ENCODE measurements around the gene ILK. TPM values are rescaled to one million over a fixed set of nuclear protein-coding genes. Genes with fewer than 3 reads are reported as not detected.

ILK gene
- total RNA-seq, 1 experiment from 2014 or later: 86.5 TPM

DNA sequence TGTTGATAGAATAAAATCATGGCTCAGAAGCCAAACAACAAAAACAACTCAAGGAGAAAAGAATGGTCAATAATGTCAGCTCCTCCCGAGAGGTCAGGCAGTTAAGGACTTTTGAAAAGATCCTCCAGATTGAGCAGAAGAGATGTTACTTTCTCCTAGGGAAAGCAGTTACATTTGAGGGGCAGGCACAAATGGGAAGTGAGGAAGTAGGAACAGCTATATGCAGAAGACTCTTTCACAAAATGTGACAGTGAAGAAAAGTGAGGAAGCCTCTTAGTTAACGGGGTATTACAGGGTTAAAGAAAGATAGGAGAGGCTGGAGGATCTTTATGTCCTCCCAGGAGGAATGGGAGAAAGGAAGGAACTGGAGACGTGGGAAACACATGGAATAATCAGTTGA lies 48.6 kb downstream of the ILK start:
- no peak overlapping the region for H3K4me3 ChIP-seq (ENCODE audit: low read depth, low read length, poor library complexity, severe bottlenecking)
- H3K36me3 ChIP-seq (ENCODE audit: insufficient read depth, low read length, poor library complexity, severe bottlenecking): no peaks in the 10 kb centered on the region
- intact Hi-C loops (cut with micrococcal nuclease; ENCODE audit: unreplicated experiment): no loop called here
- BruUV-seq (replicated peaks): no TSS peak
- no peak overlapping the region for H3K27ac ChIP-seq (ENCODE audit: low read depth, low read length, poor library complexity, severe bottlenecking)
- no peak for DNase-seq (ENCODE audit: low spot score)
- ChIA-PET CTCF (no interaction called here), POLR2A (ENCODE audit: low non-redundant PET) (no interaction called here)
- no peak for TF ChIP-seq EZH2 (IDR thresholded peaks at IDR 0.05; ENCODE audit: borderline replicate concordance, low read depth, low read length, poor library complexity, severe bottlenecking)
- TF ChIP-seq, protein P1, sequence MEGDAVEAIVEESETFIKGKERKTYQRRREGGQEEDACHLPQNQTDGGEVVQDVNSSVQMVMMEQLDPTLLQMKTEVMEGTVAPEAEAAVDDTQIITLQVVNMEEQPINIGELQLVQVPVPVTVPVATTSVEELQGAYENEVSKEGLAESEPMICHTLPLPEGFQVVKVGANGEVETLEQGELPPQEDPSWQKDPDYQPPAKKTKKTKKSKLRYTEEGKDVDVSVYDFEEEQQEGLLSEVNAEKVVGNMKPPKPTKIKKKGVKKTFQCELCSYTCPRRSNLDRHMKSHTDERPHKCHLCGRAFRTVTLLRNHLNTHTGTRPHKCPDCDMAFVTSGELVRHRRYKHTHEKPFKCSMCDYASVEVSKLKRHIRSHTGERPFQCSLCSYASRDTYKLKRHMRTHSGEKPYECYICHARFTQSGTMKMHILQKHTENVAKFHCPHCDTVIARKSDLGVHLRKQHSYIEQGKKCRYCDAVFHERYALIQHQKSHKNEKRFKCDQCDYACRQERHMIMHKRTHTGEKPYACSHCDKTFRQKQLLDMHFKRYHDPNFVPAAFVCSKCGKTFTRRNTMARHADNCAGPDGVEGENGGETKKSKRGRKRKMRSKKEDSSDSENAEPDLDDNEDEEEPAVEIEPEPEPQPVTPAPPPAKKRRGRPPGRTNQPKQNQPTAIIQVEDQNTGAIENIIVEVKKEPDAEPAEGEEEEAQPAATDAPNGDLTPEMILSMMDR (conservative IDR thresholded peaks at IDR 0.05; ENCODE audit: low read depth, low read length): no peak
- peaks cover 6% of the 10 kb centered on the region for H3K4me1 ChIP-seq (ENCODE audit: insufficient read depth, low read length, poor library complexity, severe bottlenecking)
- no peaks in the 10 kb centered on the region for H3K9me3 ChIP-seq (ENCODE audit: low read depth, low read length, poor library complexity, severe bottlenecking)
- H3K27me3 ChIP-seq (replicated peaks; ENCODE audit: insufficient read depth, low read depth, low read length, poor library complexity): no peaks in the 10 kb centered on the region

DNA sequence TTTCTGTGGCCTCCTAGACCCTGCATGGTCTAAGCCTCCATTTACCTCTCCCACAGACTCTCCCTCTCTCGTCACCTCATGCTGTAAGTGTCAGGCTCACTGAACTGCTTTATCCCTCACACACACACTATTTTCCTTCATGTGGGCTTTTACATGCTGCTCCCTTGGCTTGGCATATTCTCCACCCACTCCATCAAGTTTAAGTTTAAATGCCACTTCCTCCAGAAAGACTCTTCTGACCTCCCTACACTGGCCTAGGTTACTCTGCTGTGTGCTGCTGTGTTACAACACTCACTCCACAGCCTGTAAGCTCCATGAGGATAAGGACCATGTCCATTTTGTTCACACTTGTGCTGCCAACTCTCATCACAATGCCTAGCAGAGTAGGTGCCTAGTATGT lies 49.5 kb downstream of the ILK start:
- no peaks in the 10 kb centered on the region for H3K27me3 ChIP-seq (replicated peaks; ENCODE audit: insufficient read depth, low read depth, low read length, poor library complexity)
- no peak for DNase-seq (ENCODE audit: low spot score)
- H3K4me1 ChIP-seq (ENCODE audit: insufficient read depth, low read length, poor library complexity, severe bottlenecking): no peaks in the 10 kb centered on the region
- BruUV-seq (replicated peaks): TSS peak; percentile 36
- intact Hi-C loops (cut with micrococcal nuclease; ENCODE audit: unreplicated experiment): no loop called here
- ChIA-PET CTCF (no interaction called here), POLR2A (ENCODE audit: low non-redundant PET) (no interaction called here)
- H3K9me3 ChIP-seq (ENCODE audit: low read depth, low read length, poor library complexity, severe bottlenecking): no peaks in the 10 kb centered on the region
- no peak overlapping the region for H3K4me3 ChIP-seq (ENCODE audit: low read depth, low read length, poor library complexity, severe bottlenecking)
- no peaks in the 10 kb centered on the region for H3K36me3 ChIP-seq (ENCODE audit: insufficient read depth, low read length, poor library complexity, severe bottlenecking)
- TF ChIP-seq, protein P1 (conservative IDR thresholded peaks at IDR 0.05; ENCODE audit: low read depth, low read length): no peak
- TF ChIP-seq EZH2 (IDR thresholded peaks at IDR 0.05; ENCODE audit: borderline replicate concordance, low read depth, low read length, poor library complexity, severe bottlenecking): no peak
- H3K27ac ChIP-seq (ENCODE audit: low read depth, low read length, poor library complexity, severe bottlenecking): no peak overlapping the region

DNA sequence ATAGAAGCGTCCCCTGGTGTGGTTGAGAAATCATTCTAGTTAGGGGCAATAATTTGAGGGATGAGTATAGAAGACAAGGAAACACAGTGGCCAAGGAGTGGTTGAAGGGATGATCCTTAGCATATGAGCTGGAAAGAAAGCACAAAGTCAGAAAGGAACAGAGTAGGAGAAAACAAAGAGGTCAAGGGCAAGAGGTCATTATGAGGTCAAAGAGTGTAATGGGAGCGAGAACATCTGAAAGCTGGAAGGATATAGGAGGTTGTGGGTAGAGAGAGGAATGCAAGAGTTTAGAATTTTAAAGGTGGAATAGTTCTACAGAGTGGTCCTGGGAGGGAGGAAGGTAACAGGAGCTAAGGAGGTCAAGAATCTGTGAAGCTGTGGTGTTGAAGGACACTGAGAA lies 50.1 kb downstream of the ILK start:
- CTCF ChIA-PET: no interaction called here
- Histone ChIP-seq H3K27me3 (replicated peaks; ENCODE audit: insufficient read depth, low read depth, low read length, poor library complexity) (no peaks in the 10 kb centered on the region), H3K27ac (ENCODE audit: low read depth, low read length, poor library complexity, severe bottlenecking) (no peak overlapping the region), H3K4me3 (ENCODE audit: low read depth, low read length, poor library complexity, severe bottlenecking) (no peak overlapping the region), H3K36me3 (ENCODE audit: insufficient read depth, low read length, poor library complexity, severe bottlenecking) (no peaks in the 10 kb centered on the region), H3K4me1 (ENCODE audit: insufficient read depth, low read length, poor library complexity, severe bottlenecking) (no peaks in the 10 kb centered on the region), H3K9me3 (ENCODE audit: low read depth, low read length, poor library complexity, severe bottlenecking) (no peaks in the 10 kb centered on the region)
- TF ChIP-seq EZH2 (IDR thresholded peaks at IDR 0.05; ENCODE audit: borderline replicate concordance, low read depth, low read length, poor library complexity, severe bottlenecking): no peak
- TF ChIP-seq, protein P1 (conservative IDR thresholded peaks at IDR 0.05; ENCODE audit: low read depth, low read length): no peak
- POLR2A ChIA-PET (ENCODE audit: low non-redundant PET): no interaction called here
- intact Hi-C loops (cut with micrococcal nuclease; ENCODE audit: unreplicated experiment): no loop called here
- no peak for DNase-seq (ENCODE audit: low spot score)
- BruUV-seq (replicated peaks): no TSS peak
